H1 (cell line): ENCODE data around the gene SH3TC2. TPM values are rescaled to one million over a fixed set of nuclear protein-coding genes. Genes with fewer than 3 reads are reported as not detected.

Experiments
- microRNA counts: library from miRNA; unstranded; fragments of <30 nt; microRNA quantifications from one replicate; lab custom pipeline; 2015
- microRNA-seq, 2 experiments: library from miRNA; unstranded; fragments of <30 nt; microRNA quantifications; one replicate each; pipeline versions ENCODE4 to v1.2.0, GENCODE V29; 2016 to 2020; ENCODE audit warnings: borderline microRNAs expressed in 2 of 2, borderline number of aligned reads in 2 of 2, borderline replicate concordance in 1 of 2
- polyA plus RNA-seq, 7 experiments: library from polyadenylated mRNA; depleted of rRNA in 3 of 7; stranded (reverse) in 5 of 7; unstranded in 2 of 7; fragments of >200 nt in 5 of 7; fragments of 200-250 nt in 2 of 7; gene quantifications; 1 replicate in 5 of 7; 2 replicates in 1 of 7; 4 replicates in 1 of 7; pipeline versions ENCODE4 v1.2.1 to v1.2.3, GENCODE V29; 2011 to 2013; ENCODE audit warnings: missing spikeins in 2 of 7, mixed read lengths in 2 of 7
- small RNA-seq: library from polyadenylated mRNA; stranded (forward); fragments of <200 nt; extraction: miRNeasy Mini kit (QIAGEN cat#:217004); gene quantifications from one replicate; pipeline ENCODE3, GENCODE V24; 2013; ENCODE audit not compliant: insufficient read depth
- total RNA-seq: library from RNA; stranded (reverse); fragmentation: NEBNext Ultra II Directional; extraction: Animal tissue kit (Norgen Biotek cat#: 25700); gene quantifications from 2 replicates; pipeline ENCODE4 v1.2.1, GENCODE V29; 2021

The SH3TC2 gene
- total and polyA plus RNA-seq, 2 of the 8 experiments (the other 6 are each of a cell fraction or from before 2014, with no cell fraction given): 0.11 to 0.80 TPM

MicroRNAs encoded within 50 kb of the gene (microRNA counts, 767-probe panel; counts per million panel counts)
- microRNA hsa-miR-584-5p (lab: Ali Mortazavi, UCI): 879 counts per million, percentile 95 among the panel's probes with 10 or more counts

Small RNAs within 50 kb of the gene (microRNA-seq; reads per million reads assigned to microRNA genes)
- gene MIR584: 1.0 to 1.6 reads per million in 2 experiments

Small RNAs within 50 kb of the gene (small RNA-seq; reads per million reads assigned to genes)
- gene MIR584 (42.4 reads per million, percentile 96 among the genes with 10 or more reads in this experiment), gene RNU6-732P (not detected)

Other genes with a start within 250 kb of the SH3TC2 start
- 0.54 and 0.65 TPM in 2 replicates for gene ADRB2, start 236.5 kb downstream of the SH3TC2 start, total RNA-seq
- 0.77 and 0.78 TPM in 2 replicates for gene ADRB2, start 236.5 kb downstream of the SH3TC2 start, polyA plus RNA-seq (2011; rRNA removed)
- gene ABLIM3, start 78.4 kb upstream of the SH3TC2 start, total RNA-seq: 0.56 and 0.69 TPM in 2 replicates
- 0.36 and 0.38 TPM in 2 replicates for gene ABLIM3, start 78.4 kb upstream of the SH3TC2 start, polyA plus RNA-seq (2011; rRNA removed)
- gene AFAP1L1, start 208.8 kb upstream of the SH3TC2 start, total RNA-seq: 4.2 and 4.7 TPM in 2 replicates
- gene AFAP1L1, start 208.8 kb upstream of the SH3TC2 start, polyA plus RNA-seq (2011; rRNA removed): 0.79 and 1.5 TPM in 2 replicates